A549 treated with Mapracorat at 1 μM for 4 hours (cell line): ENCODE measurements around the gene PFKFB1. TPM values are rescaled to one million over a fixed set of nuclear protein-coding genes. Genes with fewer than 3 reads are reported as not detected.

Source experiments
- total RNA-seq: library from RNA; stranded (reverse); fragments of 200-300 nt; extraction: Qiagen RNA extraction; gene quantifications from 5 replicates; pipeline ENCODE4 v1.2.3, GENCODE V29; 2022

PFKFB1 gene
- total RNA-seq, result 0.08 to 0.14 TPM (median 0.14 TPM) in 3 of 5 replicates, not detected in the others

DNA sequence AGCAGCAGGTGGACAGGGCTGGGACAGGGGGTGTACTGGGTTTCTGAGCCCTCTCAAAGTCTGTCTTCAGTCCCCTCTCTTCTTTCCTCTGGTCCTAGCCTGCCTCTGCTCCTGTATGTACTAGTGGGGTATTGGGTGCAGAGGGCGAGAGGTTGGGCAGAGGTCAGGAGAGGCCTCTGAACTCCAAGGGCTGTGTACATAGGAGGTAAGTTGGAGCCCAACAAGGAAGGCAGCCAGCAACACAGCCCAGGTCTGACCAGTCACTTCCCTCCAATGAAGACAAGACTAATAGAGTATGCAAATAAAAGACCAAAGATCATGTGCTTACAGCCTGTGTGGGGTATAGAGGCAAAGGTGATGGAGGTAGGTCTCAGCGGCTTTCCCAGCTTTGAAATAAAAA is at the start of gene PFKFB1:
Gene PFKFB1, minus strand, starts transcription at position 90 of the 400 bp plus-strand sequence. CDS start 181 bp downstream, outside the sequence.

DNA sequence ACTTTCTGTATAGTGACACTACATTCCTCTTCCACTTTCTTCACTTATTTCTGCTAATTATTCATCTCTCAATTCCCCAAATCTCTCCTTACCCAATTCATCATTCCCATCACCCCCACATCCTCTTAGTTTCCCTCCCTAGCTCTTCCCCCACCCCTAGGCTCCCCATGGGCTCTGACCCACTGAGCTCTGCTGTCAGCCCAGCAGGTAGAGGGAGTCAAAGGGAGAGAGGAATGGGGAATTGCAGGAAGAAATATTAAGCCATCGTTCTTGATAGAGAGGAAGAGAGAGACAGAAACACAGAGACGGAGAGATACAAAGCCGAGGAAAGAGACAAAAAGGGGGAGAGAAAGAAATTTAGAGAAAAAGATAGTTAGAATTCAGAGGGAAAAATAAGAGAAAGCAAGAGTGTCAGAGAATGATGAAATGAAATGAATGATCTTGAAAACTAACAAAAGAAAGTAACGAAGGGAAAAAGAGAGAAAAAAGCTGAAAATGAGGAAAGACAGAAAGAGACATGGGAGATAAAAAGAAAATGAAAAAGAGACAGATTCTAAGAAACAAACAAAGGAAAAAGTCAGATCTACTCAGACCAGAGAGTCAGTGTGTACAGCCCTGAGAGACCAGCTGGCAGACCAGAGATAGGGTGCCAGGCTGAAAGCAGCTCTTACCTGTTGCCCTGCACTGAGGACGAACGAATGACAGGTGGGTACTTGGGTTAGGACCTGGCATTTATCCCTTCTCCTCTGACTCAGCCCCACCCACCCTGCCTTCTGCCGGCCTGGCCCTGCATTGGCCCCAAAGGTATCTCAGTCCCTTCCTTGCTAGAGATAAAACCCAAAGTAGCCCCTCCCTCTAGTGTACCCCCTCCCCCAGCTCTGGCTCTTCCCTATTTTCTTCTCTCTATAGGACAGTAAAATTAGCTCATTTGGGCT is 36.5 kb upstream of the PFKFB1 start, which contains the start of gene ALAS2:
Gene ALAS2, minus strand, starts transcription at position 707 of the 935 bp plus-strand sequence. CDS start 4,977 bp downstream, outside the sequence.

DNA sequence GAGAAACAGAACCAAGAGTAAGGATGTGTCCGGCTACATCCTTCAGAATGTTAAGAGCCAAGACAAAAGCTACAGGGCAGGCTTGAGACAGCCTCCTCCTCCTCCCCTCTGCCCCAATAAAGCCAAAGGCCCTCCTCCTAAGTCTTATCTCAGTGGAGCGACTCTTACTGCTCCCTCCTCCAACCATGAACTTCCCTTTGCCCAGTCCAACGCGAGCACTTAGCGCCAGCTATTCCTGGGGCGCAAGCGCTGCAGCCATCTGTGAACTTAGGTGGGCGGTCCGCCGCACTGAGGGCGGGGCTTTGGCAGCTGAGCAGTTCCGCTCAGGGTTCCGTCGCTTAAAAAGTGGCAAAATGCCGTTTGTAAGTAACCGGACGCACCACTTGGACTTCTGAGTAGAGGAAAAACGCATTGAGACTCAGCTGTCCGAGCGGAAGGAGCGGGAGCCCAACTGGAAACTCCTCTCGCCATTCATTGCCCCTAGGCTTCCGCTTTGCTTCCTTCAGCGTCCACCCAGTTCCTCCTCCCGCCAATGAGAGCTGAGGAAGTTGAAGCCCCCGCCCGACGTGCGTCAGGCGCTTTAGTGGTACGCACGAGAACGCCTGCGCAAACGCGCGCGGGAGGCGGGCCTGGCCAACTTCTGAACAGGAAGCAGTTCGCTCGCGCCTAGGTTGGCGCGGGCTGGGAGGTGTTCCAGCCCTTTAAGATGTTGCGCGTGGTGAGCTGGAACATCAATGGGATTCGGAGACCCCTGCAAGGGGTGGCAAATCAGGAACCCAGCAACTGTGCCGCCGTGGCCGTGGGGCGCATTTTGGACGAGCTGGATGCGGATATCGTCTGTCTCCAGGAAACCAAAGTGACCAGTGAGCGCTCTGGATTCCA is 6.0 kb upstream of the PFKFB1 start, which contains the start of gene APEX2:
Gene APEX2, plus strand, starts transcription at position 647 of the 882 bp plus-strand sequence. Its CDS starts 60 bp downstream, at position 707.

GRCh38 chrX:54920610-54921426 is 73.2 kb downstream of the PFKFB1 start, which contains the start of gene TRO:
TRO (plus strand) TSS chrX:54920824; CDS start chrX:54922247, 1,423 bp downstream.

Other genes with a start within 250 kb of the PFKFB1 start
- 0.04 TPM in 1 of 5 replicates, not detected in the others for gene ITIH6, start 195.9 kb downstream of the PFKFB1 start, total RNA-seq
- 74.1 to 88.8 TPM (median 81.1 TPM) in 5 replicates for gene MAGED2, start 186.4 kb downstream of the PFKFB1 start, total RNA-seq
- gene TRO, start 73.4 kb downstream of the PFKFB1 start, total RNA-seq, result 0.35 to 1.4 TPM (median 0.90 TPM) in 5 replicates
- 27.1 to 34.6 TPM (median 29.9 TPM) in 5 replicates for gene APEX2, start 6.2 kb upstream of the PFKFB1 start, total RNA-seq
- gene ALAS2, start 36.8 kb upstream of the PFKFB1 start, total RNA-seq, result not detected in 5 replicates
- gene PAGE2B, start 80.8 kb upstream of the PFKFB1 start, total RNA-seq, result not detected in 5 replicates
- gene PAGE2, start 94.8 kb upstream of the PFKFB1 start, total RNA-seq, result not detected in 5 replicates
- not detected in 5 replicates for gene PAGE5, start 226.2 kb upstream of the PFKFB1 start, total RNA-seq